Esophagus muscularis mucosa (tissue), 4 donors: ENCODE data around the gene NEB.

ENCODE experiments used
- EP300 ChIP-seq: sonication (generic); formaldehyde crosslinking; IDR thresholded peaks from one replicate; pipeline ENCODE4 v1.6.1; 2017; ENCODE audit warnings: antibody characterized with exemption
- POLR2A ChIP-seq: fragments of 450-650 bp; IDR thresholded peaks from one replicate; pipeline ENCODE4 v1.6.1; 2017; ENCODE audit warnings: antibody characterized with exemption, moderate library complexity, mild to moderate bottlenecking, low read depth
- POLR2AphosphoS5 ChIP-seq, 2 donors: sonication (generic); formaldehyde crosslinking; IDR thresholded peaks; one replicate each; pipeline ENCODE4 v1.6.1; 2017; ENCODE audit warnings: antibody characterized with exemption in 2 of 2
- TF ChIP-seq, protein P1 (sequence below), 3 experiments: fragments of 200-600 bp in 2 of 3; fragments of 450-650 bp in 1 of 3; sonication (generic) in 2 of 3; IDR thresholded peaks; one replicate each; pipeline ENCODE4 v1.5.1; 2017 to 2019; ENCODE audit warnings: antibody characterized with exemption in 3 of 3, mild to moderate bottlenecking in 2 of 3, moderate library complexity in 1 of 3

DNA sequence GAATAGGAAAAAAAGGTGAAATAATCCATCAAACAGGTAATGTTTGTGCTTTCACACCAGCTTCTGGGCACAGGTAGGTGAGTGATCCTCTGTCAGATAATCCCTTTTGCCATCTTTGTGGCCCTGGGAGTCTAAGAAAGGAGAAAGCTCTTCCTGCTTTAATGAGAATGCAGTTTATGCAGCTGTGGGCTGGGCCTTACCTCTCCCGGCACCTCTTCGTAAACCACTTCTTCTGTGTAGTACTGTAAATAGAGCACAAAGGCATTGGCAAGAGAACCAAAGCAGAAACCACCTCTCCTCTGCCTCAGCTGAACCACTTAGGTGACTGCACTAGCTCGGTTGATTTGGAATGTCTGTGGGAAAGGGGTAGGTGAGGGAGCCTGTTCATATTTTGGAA, 4.9 kb downstream of the NEB start:
- TF ChIP-seq, protein P1, sequence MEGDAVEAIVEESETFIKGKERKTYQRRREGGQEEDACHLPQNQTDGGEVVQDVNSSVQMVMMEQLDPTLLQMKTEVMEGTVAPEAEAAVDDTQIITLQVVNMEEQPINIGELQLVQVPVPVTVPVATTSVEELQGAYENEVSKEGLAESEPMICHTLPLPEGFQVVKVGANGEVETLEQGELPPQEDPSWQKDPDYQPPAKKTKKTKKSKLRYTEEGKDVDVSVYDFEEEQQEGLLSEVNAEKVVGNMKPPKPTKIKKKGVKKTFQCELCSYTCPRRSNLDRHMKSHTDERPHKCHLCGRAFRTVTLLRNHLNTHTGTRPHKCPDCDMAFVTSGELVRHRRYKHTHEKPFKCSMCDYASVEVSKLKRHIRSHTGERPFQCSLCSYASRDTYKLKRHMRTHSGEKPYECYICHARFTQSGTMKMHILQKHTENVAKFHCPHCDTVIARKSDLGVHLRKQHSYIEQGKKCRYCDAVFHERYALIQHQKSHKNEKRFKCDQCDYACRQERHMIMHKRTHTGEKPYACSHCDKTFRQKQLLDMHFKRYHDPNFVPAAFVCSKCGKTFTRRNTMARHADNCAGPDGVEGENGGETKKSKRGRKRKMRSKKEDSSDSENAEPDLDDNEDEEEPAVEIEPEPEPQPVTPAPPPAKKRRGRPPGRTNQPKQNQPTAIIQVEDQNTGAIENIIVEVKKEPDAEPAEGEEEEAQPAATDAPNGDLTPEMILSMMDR (IDR thresholded peaks at IDR 0.05), result no peak
- TF ChIP-seq POLR2AphosphoS5 (IDR thresholded peaks at IDR 0.05) (no peak), EP300 (no peak), POLR2A (no peak)
